Measurements from ENCODE around the gene TAF9B.
"Not testable (repeated sequence)": the region's sequence is repeated elsewhere in the genome, so short reads cannot be mapped to it uniquely, and the experiment has no call there.

TAF9B gene, protein sequence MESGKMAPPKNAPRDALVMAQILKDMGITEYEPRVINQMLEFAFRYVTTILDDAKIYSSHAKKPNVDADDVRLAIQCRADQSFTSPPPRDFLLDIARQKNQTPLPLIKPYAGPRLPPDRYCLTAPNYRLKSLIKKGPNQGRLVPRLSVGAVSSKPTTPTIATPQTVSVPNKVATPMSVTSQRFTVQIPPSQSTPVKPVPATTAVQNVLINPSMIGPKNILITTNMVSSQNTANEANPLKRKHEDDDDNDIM

DNA sequence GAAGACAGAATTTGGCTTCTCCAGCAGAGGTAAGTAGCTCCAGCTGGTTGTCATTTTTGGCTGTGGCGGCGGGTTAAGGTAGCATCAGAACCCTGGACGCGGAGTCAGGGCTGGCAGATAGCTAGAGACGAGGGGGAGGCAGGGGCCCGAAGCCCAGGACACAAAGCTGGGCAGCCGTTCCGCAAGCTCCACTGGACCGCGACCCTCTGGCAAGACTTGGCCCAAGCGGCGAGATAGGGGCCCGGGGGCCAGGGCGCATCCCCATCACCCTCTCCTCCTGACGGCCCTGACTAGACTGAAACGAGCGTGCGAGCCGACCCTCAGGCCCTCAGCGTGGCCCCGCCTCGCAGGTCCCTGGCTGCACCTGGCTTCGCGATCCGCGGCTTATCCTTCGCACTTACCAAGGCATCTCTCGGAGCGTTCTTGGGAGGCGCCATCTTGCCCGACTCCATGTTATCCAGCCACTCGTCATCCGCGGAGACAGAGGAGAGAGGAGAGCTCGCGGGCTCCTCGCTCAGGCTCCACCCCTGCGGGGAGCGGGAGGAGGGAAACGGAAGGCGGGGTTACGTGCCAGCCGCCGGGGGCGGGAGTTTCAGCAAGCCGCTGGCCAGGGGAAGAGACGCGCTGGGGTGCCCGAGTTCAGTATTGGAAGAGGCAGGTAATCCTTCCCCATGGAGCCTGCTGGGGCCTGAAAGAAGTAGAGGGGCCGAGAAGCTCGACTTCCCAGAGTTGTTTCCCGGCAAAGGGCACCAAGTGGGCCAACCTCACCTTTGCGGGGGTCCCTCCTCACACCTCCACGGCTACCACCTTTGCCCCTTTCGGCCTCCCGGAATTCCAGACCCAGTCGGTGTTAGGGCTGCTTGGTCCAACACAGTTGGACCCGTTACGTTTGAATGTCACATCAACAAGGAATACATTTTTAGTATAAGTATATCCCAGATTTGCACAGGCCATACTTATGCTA, at the start of gene TAF9B:
TSS of gene TAF9B (minus strand) at position 491 of the 964 bp plus-strand sequence. CDS start at position 452, 39 bp downstream.
- DNase-seq: peak; percentile 29 to 62

- DNase-seq: no peak
Observed at GRCh38 chrX:78182881-78183280, 43.4 kb upstream of the TAF9B start.

DNA sequence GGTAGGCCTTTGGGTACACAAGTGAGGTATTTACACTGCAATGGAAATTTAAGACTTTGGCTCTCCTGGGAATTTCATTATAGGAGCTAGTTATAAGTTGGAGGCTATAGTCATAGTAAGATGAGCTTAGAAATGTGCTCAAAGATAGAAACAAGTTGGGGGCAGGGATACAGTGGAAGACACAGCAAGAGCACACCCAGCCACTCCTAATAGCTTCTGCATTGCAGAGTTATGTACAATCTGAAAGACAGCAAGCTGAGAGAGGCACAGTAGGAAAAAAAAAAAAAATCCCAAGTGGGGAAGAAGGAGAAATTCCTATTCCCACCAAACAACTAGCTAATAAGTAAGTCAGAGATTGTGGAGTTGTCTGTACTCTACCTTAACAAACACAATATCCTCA, 41.9 kb upstream of the TAF9B start:
- no peak for DNase-seq

DNA sequence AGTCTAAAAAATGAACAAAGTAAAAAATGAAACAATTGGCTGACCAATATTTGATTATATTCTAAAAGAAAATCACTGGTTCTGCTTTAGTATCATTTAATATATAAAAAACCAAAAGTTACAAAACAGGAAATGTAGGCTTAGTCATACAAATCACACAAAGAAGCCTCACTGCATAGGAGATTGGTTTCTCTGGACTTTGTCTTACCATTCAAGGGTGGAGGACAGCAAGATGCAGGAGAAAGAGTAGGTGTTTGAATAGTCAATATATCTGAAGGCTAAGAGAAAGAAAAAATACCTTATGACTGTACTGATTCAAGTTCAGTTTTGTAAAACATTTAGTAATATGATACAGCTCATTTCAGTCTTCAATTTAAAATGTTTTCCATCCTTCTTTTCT, 28.6 kb upstream of the TAF9B start:
- DNase-seq: peak in 1 of 2 donors; percentile 1

DNA sequence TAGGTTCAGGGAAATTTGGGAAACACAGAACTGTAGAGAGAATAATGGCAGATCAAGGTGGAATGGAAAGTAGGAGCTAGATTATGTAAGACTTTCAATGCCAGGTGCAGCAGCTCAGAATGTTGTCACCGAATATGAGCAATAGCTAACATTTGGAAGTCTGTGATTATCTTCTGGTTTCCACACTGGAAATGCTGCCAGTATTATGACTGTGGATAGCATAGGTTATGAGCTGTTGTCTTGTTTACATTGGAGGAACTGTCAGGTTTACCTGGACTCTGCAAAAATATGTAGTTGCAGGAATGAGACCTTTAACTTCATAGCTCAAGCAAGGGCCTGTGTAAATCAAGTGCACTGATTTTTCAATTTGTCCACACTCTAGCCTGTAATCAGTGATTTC, 26.0 kb upstream of the TAF9B start:
- no peak for DNase-seq

DNA sequence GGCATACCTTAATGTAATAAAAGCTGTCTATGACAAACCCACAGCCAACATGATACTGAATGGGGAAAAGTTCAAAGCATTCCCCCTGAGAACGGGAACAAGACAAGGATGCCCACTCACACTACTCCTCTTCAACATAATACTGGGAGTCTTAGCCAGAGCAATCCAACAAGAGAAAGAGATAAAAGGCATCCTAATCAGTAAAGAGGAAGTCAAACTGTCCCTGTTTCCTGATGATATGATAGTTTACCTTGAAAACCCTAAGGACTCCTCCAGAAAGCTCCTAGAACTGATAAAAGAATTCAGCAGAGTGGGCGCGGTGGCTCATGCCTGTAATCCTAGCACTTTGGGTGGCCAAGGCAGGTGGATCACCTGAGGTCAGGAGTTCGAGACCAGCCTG, 23.7 kb upstream of the TAF9B start:
- not testable (repeated sequence) for DNase-seq

DNA sequence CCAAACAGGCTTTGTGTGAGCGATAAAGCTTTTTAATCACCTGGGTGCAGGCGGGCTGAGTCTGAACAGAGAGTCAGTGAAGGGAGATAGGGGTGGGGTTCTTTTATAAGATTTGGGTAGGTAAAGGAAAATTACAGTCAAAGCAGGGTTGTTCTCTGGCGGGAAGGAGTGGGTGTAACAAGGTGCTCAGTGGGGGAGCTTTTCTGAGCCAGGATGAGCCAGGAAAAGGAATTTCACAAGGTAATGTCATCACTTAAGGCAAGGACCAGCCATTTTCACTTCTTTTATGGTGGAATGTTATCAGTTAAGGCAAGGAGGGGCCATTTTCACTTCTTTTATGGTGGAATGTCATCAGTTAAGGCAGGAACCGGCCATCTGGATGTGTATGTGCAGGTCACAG, 21.3 kb upstream of the TAF9B start:
- not testable (repeated sequence) for DNase-seq

- DNase-seq: not testable (repeated sequence)
Observed at GRCh38 chrX:78157846-78158245, 18.4 kb upstream of the TAF9B start.

GRCh38 chrX:78157373-78157772, 17.9 kb upstream of the TAF9B start:
- not testable (repeated sequence) for DNase-seq

GRCh38 chrX:78147002-78147540, 7.6 kb upstream of the TAF9B start:
- DNase-seq: not testable (repeated sequence)

- DNase-seq: no peak
Observed at GRCh38 chrX:78140206-78140605, 756 bp upstream of the TAF9B start.

DNA sequence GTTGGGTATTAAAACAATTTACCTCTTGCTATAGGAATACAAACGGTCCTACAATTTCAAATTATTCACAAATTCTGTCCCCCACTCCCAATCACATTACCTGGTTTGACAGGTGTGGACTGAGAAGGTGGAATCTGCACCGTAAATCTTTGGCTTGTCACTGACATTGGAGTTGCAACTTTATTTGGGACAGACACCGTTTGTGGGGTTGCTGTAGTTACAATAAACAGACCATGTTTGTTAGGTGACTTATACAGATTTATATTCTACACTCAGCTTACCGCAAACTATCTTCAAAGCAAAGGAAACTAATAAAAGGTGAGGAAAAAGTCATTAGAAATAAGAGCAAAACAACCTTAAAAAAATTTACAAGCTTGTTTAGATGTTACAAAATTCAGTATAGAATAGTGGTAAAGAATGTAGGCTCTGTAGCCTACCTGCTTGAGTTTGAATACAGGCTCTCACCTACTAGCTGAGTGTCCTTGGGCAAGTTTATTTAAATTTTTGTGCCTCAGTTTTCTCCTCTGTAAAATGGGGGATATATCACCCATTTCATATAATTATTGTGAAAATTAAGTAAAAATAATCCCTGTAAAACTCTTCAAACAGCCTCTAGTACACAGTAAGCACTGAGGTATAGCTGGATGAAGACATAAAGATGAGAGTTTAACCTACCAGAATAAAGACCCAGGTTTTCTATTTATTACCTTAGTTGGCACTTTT, 6.1 kb downstream of the TAF9B start:
- no peak for DNase-seq

DNA sequence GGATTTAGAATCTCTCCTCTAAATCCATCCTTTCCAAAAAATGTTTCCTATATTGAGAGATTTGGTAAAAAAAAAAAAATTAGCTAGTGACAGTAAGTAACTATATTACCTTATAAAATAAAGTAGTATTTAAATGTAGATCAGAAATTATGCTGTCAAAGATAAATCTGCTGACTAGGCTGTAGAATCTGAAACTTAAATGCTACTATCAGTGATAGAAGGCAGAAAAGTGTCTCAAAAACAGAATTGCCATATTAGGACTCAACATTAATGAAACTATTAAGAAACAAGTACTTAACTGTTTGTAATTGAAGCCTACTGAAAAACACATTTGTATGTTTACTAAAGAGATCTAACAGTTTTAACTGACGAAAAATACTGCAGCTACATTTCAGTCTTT, 8.3 kb downstream of the TAF9B start:
- DNase-seq: no peak

DNA sequence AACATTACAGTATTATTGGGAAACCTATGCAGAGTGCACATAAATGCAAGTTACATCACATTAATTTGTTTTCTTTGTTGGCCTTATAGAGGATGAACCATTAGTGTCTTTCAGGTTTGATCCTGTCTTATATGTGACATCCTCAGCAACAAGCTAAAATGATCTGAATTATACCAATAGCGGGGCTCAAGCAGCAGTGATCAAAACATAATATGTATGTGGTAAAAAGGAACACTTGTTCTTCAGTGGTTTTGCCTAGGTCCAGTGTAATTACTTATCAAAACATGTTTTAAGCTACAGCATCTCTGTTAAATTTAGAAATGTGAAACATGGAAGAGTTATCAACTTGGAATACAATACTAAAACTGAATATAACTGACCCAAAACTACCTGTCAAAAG, 9.1 kb downstream of the TAF9B start:
- no peak for DNase-seq

DNA sequence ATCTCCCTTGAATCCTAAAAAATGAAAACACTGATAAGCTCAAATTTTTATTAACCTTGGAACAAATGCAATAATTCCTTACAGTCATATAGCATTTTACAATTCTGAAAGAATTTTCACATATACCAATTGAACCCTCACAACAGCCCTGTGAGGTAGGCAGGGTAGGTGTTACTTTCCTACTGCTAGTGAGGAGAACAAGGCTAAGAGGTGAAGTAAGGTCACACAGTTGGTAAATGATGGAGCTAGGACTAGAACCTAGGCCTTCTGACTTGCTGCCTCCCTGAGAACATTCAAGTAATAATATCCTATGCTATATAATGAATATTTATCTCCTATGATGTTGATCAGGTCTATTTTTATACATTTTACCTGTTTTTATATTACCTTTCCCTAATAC, 9.7 kb downstream of the TAF9B start:
- no peak for DNase-seq

DNA sequence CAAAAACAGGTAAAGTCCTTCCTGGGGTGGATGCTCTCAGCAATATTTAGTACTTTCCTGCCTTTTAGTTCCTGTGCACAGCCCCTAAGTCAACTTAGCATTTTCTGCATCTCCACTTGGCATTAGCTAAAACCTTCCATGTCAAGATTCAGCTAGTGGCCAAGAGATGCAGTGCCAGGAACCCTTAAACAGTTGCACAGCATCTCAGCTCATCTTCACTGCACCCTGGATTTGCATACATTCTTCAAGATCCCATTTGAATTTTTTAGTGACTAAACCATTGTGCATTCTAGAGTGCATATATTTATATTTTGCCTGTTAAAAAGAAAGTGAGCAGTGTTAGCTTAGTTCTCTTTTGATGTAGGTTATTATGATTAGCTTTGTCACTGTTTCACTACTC, 13.7 kb downstream of the TAF9B start:
- DNase-seq: not testable (repeated sequence)

DNA sequence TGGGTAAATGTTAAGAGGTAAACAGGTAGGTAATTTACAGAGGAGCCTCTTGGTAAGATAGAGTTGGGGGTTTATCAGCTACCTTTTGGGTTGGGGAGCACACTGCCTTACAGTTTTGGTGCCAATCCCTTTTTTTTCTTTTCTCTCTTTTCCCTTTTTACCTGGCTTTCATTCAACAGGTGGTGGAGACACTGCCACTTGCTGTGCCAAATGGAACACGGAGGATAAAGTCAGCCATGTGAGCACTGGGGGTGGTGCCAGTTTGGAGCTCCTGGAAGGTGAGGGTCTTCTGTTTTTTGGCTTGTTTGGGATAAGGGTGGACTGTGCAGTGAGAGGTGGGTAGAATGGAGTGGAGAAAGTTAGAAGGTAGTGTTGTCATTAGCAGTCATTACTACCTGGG, 14.3 kb downstream of the TAF9B start:
- no peak for DNase-seq

DNA sequence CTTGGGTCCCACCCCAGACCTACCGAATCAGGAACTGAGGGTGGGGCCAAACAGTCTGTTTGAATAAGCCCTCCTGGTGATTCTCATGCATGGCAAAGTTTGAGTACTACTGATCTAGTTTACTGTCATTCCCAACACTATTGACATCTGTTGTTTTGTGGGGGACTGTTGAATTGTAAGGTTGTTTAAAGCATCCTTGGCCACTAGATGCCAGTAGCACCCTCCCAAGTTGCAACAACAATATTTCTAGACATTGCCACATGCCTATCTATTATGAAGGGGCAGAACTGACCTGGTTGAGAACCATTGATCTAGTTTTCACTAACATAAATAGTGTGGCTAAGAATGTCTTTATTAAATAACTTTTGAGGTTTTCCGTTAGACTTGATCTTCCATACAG, 15.1 kb downstream of the TAF9B start:
- DNase-seq: no peak

- DNase-seq: no peak
Observed at GRCh38 chrX:78123190-78123589, 16.3 kb downstream of the TAF9B start.

GRCh38 chrX:78119521-78120227, 19.8 kb downstream of the TAF9B start:
- DNase-seq: no peak

GRCh38 chrX:78118628-78119027, 20.8 kb downstream of the TAF9B start:
- no peak for DNase-seq

DNA sequence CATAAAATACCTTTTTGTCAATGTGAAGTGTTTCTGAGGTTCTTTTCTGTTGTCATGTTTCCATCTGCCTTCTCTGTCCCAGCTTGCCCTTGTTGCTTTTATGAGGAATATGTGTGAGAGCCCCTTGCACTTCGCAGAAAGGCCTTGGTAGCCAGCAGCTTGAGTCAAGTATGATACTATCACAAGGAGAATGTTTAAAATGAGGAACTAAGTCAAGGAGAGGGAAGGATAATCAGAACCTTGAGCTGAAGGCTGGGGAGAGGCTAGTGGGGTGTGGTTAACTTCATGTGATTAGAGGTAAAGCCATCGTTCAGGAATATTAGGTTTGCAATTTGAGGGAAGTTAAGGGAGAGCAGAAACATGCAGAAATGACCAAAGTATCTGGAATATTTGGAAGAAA, 22.7 kb downstream of the TAF9B start:
- peak in 1 of 2 donors; percentile 14 for DNase-seq
